ENCODE results near the gene ENO2.
A peak's percentile ranks its signal among the peaks of the same experiment; 100 is the strongest.
"Not testable (repeated sequence)": the region's sequence is repeated elsewhere in the genome, so short reads cannot be mapped to it uniquely, and the experiment has no call there.

Gene ENO2

DNA sequence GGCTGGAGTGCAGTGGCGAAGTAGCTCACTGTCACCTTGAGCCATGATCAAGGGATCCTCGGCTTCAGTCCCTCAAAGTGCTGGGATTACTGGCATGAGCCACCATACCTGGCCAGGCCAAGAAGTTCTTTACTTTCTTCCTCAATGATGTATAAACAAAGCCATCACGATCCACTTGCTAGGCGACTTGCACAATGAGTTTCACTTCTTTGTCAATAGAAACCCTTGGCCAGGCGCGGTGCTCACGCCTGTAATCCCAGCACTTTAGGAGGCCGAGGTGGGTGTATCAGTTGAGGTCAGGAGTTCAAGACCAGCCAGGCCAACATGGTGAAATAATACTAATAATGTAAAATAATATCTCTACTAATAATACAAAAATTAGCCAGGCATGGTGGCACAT, 26.9 kb upstream of the ENO2 start:
- DNase-seq = no peak

GRCh38 chr12:6888360-6888759, 26.0 kb upstream of the ENO2 start:
- no peak for DNase-seq

GRCh38 chr12:6888794-6889193, 25.6 kb upstream of the ENO2 start:
- not testable (repeated sequence) for DNase-seq

GRCh38 chr12:6889775-6890573, 24.4 kb upstream of the ENO2 start:
- DNase-seq = not testable (repeated sequence)

- DNase-seq = peak; percentile 98
Measured at GRCh38 chr12:6890789-6891645, 23.4 kb upstream of the ENO2 start.

DNA sequence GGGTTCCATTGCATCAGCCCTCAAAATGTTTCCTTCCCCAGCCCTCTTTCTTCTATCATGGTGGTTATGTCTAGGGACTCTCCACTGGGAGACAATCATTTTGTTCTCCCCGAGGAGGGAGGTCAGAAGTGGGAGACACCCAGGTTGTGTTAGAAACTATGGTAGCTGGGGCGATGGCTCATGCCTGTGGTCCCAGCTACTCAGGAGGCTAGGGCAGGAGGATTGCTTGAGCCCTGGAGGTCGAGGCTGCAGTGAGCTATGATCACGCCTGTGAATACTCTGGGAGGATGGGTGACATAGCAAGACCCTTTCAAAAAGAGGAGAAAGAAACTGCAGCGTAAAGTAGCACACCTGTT, 22.8 kb upstream of the ENO2 start:
- DNase-seq = no peak

- not testable (repeated sequence) for DNase-seq
Measured at GRCh38 chr12:6892683-6893082, 21.7 kb upstream of the ENO2 start.

GRCh38 chr12:6894321-6894720, 20.1 kb upstream of the ENO2 start:
- DNase-seq = no peak

DNA sequence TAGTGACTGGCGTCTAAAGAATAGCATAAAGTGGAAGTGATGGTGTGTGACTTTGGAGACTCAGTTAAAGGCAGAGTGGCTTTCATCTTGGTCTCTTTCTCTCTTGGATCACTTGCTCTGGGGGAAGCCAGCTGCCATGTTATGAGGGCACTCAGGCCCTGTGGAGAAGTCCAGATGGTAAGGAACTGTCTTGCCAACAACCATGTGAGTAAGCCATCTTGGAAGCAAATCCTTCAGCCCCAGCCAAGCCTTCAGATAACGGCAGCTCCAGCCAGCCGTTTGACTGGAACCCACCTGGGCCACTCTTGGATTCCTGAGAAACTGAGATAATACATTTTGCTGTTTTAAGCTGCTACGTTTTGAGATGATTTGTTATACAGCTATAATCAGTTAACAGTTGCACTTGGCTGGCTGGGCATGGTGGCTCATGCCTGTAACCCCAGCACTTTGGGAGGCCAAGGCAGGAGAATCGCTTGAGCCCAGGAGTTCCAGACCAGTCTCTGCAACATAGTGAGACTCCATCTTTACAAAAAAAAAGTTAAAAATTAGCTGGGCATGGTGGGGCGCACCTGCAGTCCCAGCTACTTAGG, 17.4 kb upstream of the ENO2 start:
- no peak for DNase-seq

GRCh38 chr12:6899427-6899826, 15.0 kb upstream of the ENO2 start:
- no peak for DNase-seq

- DNase-seq = no peak
Measured at GRCh38 chr12:6899837-6900519, 14.4 kb upstream of the ENO2 start.

- no peak for DNase-seq
Measured at GRCh38 chr12:6902448-6902847, 11.9 kb upstream of the ENO2 start.

- DNase-seq = no peak
Measured at GRCh38 chr12:6903722-6904121, 10.7 kb upstream of the ENO2 start.

GRCh38 chr12:6904280-6905276, 9.8 kb upstream of the ENO2 start, which contains the start of gene LRRC23:
Gene LRRC23 (plus strand): TSS chr12:6904822. CDS start chr12:6905634, 812 bp downstream.
- DNase-seq = peak; percentile 95

DNA sequence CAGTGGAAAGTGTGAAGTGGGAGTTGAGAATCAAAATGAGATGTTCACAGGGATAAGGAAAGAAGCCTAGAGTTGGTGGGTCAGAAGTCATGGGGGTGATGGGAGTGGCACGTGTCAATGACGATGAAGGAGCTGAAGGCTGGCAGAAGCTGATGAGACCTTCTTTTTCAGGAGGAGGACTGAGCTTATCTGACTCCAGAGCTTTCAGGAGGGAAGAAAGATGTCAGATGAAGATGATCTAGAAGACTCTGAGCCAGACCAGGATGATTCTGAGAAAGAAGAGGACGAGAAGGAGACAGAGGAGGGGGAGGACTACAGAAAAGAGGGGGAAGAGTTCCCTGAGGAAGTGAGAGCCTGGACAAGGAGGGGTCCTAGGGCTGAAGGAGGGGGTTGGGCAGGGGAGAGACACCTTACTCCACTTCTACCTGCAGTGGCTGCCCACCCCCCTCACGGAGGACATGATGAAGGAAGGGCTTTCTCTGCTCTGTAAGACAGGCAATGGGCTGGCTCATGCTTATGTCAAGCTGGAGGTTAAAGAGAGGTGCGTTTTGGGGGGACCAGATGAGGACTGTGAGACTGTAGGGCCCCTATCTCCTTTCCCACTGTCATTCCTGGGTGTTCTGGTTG, 8.9 kb upstream of the ENO2 start:
- no peak for DNase-seq

DNA sequence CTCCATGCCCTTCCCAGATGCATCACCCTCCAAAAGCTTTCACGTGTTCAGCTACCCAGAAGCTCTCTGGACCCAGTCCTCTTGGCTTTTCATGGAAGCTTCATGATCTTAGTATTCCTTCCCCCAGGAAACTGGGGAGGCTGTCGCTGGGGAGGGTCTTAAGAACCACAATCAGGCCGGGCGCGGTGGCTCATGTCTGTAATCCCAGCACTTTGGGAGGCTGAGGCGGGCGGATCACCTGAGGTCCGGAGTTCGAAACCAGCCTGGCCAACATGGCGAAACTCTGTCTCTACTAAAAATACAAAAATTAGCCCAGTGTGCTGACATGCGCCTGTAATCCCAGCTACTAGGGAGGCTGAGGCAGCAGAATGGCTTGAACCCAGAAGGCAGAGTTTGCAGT, 6.2 kb upstream of the ENO2 start:
- DNase-seq = not testable (repeated sequence)

- no peak for DNase-seq
Measured at GRCh38 chr12:6909421-6910145, 4.8 kb upstream of the ENO2 start.

DNA sequence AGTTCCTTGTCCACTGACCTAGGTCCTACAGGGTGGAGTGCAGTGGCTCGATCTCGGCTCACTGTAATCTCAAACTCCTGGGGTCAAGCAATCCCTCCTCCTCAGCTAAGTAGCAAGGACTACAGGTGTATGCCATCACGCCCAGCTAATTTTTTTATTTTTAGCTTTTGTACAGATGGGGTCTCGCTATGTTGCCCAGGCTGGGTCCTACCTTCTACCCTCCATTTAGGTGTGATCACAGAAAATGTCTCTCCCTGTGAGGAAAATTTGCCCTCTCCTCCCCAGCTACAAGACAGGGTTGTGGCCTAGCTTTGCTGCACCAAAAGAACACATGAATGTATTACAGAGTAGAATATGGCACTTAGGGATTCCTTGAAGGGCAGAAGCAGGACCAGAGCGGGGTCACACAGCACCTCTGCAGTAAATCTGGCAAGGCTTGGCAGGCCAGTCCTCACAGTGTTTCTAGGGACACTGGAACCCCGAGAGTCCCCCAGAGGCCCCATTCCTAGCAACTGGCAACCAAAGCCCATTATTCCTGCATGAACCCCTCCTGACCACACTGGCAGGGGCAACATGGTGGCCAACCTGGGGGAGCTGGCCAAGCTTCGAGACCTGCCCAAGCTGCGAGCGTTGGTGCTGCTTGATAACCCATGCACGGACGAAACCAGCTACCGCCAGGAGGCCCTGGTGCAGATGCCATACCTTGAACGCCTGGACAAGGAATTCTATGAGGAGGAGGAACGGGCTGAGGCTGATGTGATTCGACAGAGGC, 2.0 kb upstream of the ENO2 start:
- no peak for DNase-seq

GRCh38 chr12:6914947-6915788, 788 bp downstream of the ENO2 start:
- no peak for DNase-seq
